ENCODE results near the gene RTP5. TPM values are rescaled to one million over a fixed set of nuclear protein-coding genes. Genes with fewer than 3 reads are reported as not detected.

The RTP5 gene
- total RNA-seq, 2 donors from 2014 or later, result not detected

DNA sequence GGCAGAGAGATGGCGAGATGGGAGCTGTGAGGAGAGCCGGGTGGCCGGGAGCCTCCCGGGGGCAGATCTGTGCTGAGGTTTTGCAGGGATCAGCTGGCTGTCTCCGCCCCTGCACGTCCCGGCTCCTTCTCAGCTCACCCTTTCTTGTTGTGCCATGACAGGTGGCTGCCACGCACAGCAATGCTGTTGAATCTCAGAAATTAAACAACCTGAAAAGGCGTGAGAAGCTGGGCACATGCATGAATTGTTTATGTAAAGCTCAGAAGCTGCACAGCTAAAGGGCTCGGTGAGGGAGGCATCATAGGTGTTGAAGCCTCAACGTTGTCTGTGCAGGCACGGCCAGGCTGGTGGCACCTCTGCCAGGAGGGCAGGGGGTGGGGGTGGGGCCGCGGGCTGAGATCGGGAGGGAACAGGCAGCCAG is 858 bp upstream of the RTP5 start:
- intact Hi-C loops (cut with DNase I), result no loop called here
- no peak overlapping the region for H3K27ac ChIP-seq
- no peak overlapping the region for H3K4me3 ChIP-seq
- no peaks in the 10 kb centered on the region for H3K9me3 ChIP-seq
- DNase-seq (peak in 1 of 4 donors; percentile 34), ATAC-seq (no peak)
- H3K36me3 ChIP-seq (replicated peaks in 1 of 2; ENCODE audit: insufficient read depth in 1 of 2, low read depth in 2 of 2), result no peaks in the 10 kb centered on the region
- H3K4me1 ChIP-seq, result peaks cover 6% of the 10 kb centered on the region
- TF ChIP-seq POLR2A (IDR thresholded peaks at IDR 0.05), result no peak
- TF ChIP-seq, protein P1, sequence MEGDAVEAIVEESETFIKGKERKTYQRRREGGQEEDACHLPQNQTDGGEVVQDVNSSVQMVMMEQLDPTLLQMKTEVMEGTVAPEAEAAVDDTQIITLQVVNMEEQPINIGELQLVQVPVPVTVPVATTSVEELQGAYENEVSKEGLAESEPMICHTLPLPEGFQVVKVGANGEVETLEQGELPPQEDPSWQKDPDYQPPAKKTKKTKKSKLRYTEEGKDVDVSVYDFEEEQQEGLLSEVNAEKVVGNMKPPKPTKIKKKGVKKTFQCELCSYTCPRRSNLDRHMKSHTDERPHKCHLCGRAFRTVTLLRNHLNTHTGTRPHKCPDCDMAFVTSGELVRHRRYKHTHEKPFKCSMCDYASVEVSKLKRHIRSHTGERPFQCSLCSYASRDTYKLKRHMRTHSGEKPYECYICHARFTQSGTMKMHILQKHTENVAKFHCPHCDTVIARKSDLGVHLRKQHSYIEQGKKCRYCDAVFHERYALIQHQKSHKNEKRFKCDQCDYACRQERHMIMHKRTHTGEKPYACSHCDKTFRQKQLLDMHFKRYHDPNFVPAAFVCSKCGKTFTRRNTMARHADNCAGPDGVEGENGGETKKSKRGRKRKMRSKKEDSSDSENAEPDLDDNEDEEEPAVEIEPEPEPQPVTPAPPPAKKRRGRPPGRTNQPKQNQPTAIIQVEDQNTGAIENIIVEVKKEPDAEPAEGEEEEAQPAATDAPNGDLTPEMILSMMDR (IDR thresholded peaks at IDR 0.05), result no peak
- peaks cover 0 to 11% of the 10 kb centered on the region in 2 donors for H3K27me3 ChIP-seq
- 14 to 22% methylated on average over 15 of the region's 15 CpGs for WGBS, 2 donors

DNA sequence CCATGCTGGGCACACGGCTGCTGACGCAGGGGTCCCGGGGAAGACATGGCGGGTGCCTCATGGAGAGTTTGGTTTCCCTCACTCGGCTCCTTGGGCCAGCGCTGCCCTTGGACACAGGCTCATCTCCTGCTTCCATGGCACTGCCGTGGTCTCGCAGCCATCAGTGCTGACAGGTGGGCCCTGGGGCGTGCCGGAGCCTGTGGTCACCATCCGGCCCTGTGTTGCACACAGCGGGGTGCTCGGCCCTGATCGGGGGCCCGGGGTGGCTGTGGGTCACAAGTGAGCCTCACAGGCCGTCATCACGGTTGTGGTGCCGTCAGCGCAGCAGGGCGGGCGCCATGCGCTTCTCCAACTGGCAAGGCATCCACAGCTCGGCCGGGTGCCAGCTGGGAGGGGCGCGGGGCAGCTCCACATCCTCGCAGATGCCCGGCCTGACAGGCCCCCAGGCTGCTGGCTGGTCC is 582 bp downstream of the RTP5 start:
- H3K27me3 ChIP-seq, result peaks cover 0 to 7% of the 10 kb centered on the region in 2 donors
- TF ChIP-seq, protein P1 (IDR thresholded peaks at IDR 0.05), result no peak
- TF ChIP-seq POLR2A (IDR thresholded peaks at IDR 0.05), result no peak
- intact Hi-C loops (cut with DNase I), result no loop called here
- no peak overlapping the region for H3K27ac ChIP-seq
- 80 to 85% methylated on average over 9 to 26 of the region's 28 CpGs for WGBS, 2 donors
- DNase-seq (no peak), ATAC-seq (no peak)
- H3K4me1 ChIP-seq, result peaks cover 6% of the 10 kb centered on the region
- H3K9me3 ChIP-seq, result no peaks in the 10 kb centered on the region
- no peak overlapping the region for H3K4me3 ChIP-seq
- no peaks in the 10 kb centered on the region for H3K36me3 ChIP-seq (replicated peaks in 1 of 2; ENCODE audit: insufficient read depth in 1 of 2, low read depth in 2 of 2)

DNA sequence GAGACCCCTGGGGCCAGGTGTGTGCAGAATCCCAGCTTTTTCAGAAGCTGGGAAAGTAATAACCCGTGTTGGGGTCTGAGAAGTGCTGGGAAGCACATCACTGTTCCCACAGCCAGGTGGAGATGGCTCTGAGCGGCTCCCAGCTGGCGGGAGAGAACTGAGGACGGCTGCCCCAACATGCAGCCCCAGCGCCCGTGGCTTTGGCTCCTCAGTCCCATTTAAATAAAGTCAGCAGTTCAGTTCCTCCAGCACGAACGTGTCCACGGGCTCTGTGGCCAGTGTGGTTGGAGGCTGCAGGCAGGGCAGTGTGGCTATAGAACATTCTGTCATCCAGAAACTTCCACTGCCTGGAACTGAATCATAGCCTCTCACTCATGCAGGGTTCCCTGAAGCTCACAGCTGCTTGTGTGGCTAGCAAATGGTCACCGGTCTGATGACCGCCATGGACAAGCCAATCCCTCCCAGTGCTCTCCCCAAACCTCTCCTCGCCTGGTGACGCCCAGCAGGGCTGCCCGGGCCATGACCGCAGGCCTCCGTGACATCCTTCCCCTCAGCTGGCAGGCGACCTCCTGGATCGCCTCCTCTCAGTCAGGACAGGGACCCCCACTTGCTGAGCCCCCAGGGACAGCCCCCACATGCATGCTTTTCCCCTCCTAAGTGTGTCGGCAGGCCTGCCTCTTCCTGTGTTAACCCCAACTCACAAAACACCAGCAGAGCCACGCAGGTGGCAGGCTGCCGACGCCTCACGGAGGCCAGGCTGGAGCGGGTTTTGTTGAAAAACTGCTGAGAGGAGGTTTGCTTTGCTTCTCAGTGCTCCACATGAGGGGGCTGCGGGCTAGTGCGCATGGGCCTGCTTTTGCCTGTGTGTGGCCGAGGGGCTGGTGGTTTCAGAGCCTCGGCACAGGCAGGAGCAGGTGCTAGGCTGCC is 1.3 kb downstream of the RTP5 start:
- Histone ChIP-seq H3K9me3 (no peaks in the 10 kb centered on the region), H3K36me3 (replicated peaks in 1 of 2; ENCODE audit: insufficient read depth in 1 of 2, low read depth in 2 of 2) (no peaks in the 10 kb centered on the region), H3K27me3 (peaks cover 0 to under 1% of the 10 kb centered on the region in 2 donors), H3K4me3 (no peak overlapping the region), H3K27ac (no peak overlapping the region), H3K4me1 (peaks cover 6% of the 10 kb centered on the region)
- intact Hi-C loops (cut with DNase I), result no loop called here
- ATAC-seq (no peak), DNase-seq (no peak)
- TF ChIP-seq, protein P1 (IDR thresholded peaks at IDR 0.05), result no peak
- no peak for TF ChIP-seq POLR2A (IDR thresholded peaks at IDR 0.05)
- 74% methylated on average over 9 to 27 of the region's 28 CpGs for WGBS, 2 donors

DNA sequence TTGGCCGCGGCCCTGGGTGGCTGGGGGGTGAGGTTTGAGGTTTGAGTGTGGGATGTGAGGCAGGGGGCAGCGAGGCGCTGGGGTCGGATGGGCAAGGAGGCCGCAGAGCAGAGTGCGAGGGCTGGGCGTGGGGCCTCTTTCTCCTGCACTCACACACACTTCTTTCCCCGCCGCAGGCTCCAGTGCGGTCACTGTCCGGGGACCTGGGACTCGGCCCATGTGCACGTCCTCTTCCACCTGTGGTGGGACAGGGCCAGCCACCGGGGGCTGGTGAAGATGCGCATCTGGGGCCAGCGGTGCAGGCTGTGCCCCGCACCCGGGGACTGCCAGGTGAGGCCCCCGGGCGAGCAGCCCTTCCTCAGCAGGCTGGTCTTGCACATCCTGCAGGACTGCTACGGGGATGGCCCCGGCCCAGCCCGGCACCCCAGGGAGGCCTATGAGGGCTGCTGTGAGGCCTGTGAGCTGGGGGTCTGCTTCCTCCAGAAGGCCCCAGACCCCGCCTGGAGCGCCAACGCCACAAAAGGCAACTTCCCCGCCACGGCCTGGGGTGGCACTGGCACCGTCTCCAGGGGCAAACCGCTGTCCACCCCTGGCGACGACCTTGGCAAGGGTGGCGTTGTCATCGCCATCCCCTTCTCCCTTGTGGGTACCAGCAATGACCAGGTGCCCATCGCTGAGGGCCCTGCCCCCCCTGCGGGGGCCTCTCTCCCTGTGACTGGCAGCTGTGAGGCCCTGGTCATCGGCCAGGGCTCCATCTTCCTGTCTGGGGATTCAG is 2.2 kb downstream of the RTP5 start:
- H3K36me3 ChIP-seq (replicated peaks in 1 of 2; ENCODE audit: insufficient read depth in 1 of 2, low read depth in 2 of 2), result no peaks in the 10 kb centered on the region
- peaks cover 6% of the 10 kb centered on the region for H3K4me1 ChIP-seq
- no peak for TF ChIP-seq POLR2A (IDR thresholded peaks at IDR 0.05)
- TF ChIP-seq, protein P1 (IDR thresholded peaks at IDR 0.05), result no peak
- H3K27ac ChIP-seq, result no peak overlapping the region
- WGBS, 2 donors, result 84 to 97% methylated on average over 6 to 30 of the region's 38 CpGs
- intact Hi-C loops (cut with DNase I), result no loop called here
- no peak for DNase-seq
- ATAC-seq, result no peak
- no peaks in the 10 kb centered on the region for H3K27me3 ChIP-seq
- H3K4me3 ChIP-seq, result no peak overlapping the region
- no peaks in the 10 kb centered on the region for H3K9me3 ChIP-seq

All from body of pancreas (tissue), 4 donors.